NCI-H187 treated with DMSO at 0.1 percent for 48 hours (cell line): ENCODE results near the gene OR52A5.
"Not testable (repeated sequence)": the region's sequence is repeated elsewhere in the genome, so short reads cannot be mapped to it uniquely, and the experiment has no call there.

Experiments used
- DNase-seq: peaks from one replicate; lab custom pipeline; 2025; lab: John Stamatoyannopoulos, UW

Gene OR52A5

DNA sequence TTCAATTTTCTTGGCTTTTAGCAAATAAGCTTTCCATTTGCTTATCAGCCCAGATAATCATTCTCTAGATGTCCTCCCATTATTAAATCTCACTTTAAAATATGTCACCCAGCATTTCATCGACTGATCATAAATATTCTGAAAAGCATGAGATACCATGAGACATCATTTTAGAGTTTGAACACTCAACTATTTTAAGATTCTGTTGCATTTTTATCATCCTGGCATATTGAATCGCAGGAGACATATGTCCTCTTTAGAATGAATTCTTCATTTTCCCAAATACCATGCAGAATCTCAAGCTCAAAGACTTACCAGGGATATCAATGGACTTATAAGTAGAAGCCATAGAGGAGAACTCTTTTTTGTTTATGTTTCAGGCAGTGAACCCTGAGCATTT is at the start of gene OR52A5:
OR52A5 (minus strand) TSS at position 361 of the 400 bp plus-strand sequence. CDS start 5,714 bp downstream, outside the sequence.
- no peak for DNase-seq

DNA sequence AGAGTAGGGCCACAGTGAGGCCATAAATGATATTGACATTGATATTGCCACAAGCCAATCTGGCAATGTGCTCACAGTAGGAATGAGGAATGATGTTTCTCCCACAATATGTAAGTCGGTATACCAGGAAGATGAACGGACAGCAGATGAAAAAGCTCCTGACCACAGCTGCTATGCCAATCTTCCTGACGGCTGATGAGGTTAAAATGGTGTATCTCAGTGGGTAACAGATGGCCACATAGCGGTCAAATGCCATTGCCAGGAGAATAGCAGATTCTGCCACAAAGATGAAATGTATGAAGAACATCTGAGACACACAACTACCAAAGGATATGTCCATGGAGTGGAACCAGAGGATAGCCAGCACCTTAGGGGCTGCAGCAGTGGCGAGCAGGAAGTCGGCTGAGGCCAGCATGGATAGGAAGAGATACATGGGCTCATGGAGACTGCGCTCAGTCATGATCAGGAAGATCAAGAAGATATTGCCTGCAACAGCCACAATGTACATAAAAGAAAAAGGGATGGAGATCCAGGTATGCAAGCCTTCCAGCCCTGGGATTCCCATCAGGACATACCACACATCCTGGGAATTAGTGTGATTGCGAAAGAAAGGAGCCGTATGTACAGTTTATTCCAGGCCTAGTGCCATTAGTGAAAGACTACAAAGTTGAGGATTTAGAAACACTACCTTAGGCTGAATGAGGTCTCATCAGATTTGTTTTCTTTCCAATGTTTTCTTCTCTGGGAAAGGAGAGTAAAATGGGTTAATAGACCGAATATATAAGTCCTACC is 40.1 kb upstream of the OR52A5 start:
- DNase-seq: no peak

DNA sequence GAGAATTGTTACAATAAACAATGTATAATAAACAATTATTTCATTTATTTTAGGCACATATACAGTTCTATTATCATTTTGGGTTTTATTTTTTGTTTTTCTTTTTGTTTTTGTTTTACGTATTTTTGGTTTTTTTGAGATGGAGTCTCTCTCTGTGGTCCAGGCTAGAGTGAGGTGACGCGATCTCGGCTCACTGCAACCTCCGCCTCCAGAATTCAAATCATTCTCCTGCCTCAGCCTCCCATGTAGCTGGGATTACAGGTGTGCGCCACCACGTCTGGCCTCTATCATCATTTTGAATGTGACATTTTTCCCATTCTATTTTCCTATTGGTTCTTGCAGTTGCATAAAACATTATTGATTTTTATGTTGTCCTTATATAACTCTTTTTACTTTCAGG is 36.8 kb upstream of the OR52A5 start:
- no peak for DNase-seq

DNA sequence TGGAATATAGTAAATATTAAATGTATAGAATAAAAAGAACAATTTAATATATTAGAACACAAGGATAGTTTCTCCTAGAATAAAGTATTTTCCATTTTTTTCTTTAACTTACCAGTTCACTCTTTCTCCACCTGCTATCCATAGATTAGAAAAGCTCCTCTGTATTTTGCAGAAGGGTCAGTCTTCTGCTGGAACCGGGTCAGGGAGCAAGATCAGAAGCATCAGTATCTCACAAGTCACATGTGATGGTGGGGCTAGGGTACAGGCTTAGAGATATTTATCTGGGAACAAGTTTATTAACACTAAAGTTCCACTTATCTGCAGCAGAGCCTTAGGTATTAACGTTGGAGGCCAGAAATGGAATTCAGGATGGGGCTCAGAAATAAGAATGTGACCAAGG is 33.7 kb upstream of the OR52A5 start:
- DNase-seq: no peak

DNA sequence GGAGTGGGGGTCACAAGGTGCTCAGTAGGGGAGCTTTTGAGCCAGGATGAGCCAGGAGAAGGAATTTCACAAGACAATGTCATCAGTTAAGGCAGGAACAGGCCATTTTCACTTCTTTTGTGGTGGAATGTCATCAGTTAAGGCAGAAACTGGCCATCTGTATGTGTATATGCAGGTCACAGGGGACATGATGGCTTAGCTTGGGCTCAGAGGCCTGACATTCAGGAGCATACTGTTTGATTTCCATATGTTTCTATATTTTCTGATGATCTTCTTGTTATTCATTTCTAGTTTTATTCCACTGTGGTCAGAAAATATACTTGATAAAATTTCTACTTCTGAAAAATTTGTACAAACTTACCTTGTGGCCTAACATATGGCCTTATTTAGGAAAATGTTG is 27.7 kb upstream of the OR52A5 start:
- not testable (repeated sequence) for DNase-seq

DNA sequence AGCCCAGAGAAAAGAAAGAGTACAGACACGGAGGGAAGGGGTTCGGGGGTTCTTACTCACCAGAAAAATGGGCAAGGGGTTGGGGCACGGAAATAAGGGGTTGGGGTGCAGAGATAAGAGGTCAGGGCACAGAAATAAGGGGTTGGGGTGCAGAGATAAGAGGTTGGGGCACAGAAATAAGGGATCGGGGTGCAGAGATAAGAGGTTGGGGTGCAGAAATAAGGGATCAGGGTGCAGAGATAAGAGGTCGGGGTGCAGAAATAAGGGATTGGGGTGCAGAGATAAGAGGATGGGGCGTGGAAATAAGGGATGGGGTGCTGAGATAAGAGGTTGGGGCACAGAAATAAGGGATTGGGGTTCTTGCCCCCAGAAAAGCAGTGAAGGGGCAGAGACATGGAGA is 26.7 kb upstream of the OR52A5 start:
- DNase-seq: not testable (repeated sequence)

DNA sequence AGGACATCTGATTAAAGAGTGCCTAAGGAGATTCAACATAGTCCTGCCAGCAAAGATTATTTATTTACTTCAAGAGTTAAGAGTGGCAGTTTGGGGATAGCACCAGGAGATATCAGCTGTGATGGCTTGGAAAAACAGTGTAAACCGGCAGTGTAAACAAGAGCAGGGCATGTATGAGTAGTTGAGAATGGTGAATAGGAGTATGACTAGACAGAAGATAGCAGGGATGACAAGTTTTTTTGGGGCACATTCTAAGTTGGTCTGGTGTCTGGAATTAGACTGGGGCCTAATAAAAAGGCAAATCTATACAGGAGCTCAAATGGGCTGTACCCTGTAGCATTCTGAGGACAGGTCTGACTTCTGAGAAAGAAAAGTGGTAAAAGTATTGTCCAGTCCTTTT is 22.9 kb upstream of the OR52A5 start:
- DNase-seq: not testable (repeated sequence)

DNA sequence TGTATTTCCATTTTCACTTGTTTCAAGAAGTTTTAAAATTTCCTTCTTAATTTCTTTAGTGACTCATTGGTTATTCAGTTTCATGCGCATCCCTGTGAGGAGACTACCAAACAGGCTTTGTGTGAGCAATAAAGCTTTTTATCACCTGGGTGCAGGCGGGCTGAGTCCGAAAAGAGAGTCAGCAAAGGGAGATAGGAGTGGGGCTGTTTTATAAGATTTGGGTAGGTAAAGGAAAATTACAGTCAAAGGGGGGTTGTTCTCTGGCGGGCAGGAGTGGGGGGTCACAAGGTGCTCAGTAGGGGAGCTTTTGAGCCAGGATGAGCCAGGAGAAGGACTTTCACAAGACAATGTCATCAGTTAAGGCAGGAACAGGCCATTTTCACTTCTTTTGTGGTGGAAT is 22.1 kb upstream of the OR52A5 start:
- not testable (repeated sequence) for DNase-seq

DNA sequence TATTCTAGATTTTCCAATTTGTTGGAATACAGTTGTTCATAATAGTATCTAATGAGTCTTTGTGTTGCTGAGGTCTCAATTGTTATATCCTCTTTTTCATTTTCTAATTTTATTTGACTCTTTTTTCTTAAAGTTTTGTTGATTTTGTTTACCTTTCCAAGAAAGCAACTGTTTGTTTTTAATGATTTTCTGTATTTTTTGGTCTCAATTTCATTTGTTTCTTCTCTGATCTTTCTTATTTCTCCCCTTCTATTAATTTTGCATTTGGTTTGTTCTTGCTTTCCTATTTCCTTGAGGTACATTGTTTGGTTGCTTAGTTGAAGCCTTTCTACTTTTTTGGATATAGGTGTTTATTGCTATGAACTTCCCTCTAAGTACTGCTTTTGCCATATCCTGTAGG is 21.6 kb upstream of the OR52A5 start:
- no peak for DNase-seq

DNA sequence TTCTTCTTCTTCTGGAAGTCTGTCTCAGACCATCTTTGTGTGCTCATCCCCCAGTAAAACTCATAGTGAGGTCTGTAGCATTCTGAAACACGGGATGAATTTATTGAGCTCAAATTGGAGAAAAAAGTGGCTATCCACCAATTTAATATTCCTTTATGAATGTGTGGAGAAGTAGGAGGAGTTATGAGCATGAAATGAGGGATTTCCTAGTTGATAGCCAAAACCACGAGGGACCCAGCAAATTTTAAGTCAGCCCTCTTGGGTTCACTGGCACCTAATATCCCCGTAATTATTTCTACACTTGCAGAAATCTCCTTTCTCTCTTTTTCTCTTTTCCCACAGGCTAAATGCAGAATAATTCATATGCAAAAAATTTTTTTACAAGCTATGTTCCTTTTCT is 16.5 kb upstream of the OR52A5 start, which contains the start of gene OR52A1:
OR52A1 (minus strand) TSS at position 101 of the 400 bp plus-strand sequence. CDS start 2,388 bp downstream, outside the sequence.
- no peak for DNase-seq

DNA sequence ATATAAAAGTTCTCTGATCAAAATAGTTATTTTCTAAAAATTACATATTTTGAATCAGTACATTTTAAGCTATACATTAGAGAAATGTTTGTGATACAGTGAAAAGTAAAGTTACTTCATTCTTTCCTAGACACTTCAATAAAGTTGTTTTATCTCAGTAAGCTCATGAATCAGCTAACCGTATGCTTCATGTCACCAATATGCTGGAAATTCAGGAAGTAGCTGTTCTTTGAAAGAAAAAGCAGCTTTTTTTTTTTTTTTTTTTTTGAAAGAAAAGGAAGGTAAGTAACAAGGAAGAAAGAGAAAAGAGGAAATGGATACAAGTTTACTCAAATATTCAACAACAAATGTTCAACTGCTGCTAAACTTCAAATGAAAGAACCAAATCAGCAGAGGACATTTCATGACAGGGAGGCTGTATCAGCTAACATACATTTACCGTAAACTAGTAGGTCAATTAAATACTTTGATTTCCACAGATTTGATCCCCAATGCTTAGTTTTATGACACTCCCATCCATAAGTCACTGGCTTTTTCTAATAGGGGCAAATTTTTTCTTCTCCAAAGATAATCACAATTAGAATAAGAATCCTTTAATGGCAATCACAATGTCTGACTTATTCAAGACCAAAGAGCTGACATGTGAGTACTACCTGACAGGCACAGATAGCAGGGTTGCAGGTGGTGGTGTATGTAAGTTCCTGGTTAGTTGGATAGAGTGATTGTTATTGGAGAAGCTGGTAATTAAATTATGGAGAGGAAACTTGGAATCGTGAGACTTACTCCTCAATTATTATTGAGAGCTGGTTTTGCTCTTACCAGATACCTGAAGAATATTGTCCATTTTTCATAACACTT is 15.6 kb upstream of the OR52A5 start:
- DNase-seq: no peak

DNA sequence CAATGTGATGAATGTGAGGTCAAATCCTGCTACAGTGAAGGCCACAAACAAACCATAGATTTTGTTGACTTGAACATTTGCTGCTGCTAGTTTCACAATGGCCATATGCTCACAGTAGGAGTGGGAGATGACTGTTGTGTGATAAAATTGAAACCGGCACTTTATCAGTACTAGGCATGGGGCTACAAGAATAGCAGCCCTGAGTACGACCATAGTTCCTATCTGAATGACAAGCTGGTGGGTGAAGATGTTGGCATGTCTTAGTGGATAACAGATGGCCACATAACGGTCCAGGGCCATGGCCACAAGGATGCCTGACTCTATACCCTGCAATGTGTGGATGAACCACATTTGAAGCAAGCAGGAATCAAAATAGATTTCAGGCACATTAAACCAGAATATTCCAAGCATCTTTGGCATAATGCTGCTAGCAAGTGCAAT is 13.6 kb upstream of the OR52A5 start:
- DNase-seq: no peak

DNA sequence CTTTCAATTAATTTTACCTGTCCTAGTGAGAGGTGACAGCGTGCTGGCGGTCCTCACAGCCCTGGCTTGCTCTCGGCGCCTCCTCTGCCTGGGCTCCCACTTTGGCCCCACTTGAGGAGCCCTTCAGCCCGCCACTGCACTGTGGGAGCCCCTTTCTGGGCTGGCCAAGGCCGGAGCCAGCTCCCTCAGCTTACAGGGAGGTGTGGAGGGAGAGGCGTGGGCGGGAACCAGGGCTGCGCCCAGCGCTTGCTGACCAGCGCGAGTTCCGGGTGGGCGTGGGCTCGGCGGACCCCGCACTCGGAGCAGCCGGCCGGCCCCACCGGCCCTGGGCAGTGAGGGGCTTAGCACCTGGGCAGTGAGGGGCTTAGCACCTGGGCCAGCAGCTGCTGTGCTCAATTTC is 6.0 kb upstream of the OR52A5 start:
- not testable (repeated sequence) for DNase-seq

DNA sequence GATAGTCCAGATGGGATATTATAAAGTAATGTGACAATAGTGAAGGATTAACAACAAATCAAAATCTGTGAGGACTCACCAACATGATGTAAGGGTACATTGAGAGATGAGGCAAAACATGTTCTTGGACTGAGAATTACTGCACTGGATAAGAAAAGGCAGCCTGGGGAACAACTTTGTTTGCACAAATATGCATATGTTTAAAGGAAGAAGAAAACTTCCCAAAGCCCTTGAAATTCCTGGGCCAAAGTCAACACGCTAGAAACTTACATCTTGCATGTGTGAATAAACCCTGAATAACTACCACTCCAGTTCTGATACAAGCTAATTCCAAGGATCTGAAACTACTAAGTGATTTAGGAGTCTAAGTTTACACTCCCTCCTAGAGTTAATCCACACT is 1.1 kb downstream of the OR52A5 start:
- DNase-seq: no peak

DNA sequence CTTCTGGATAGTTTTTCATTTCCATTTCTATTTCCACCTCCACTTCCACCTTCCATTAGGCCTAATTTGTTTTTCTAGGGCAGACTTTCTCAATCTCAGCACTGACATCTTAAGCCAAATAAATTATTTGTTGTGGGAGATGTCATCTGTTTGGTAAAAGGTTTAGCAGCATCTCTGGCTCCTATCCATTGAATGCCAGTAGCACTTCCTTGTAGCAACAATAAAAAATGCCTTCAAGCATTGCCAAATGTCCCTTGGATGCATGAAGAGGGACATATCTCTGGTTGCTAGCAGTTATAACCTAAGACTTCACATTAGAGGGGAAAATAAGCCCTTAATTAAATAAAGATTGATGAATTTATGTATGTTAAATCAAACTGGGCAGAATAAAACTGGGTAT is 1.9 kb downstream of the OR52A5 start:
- no peak for DNase-seq

DNA sequence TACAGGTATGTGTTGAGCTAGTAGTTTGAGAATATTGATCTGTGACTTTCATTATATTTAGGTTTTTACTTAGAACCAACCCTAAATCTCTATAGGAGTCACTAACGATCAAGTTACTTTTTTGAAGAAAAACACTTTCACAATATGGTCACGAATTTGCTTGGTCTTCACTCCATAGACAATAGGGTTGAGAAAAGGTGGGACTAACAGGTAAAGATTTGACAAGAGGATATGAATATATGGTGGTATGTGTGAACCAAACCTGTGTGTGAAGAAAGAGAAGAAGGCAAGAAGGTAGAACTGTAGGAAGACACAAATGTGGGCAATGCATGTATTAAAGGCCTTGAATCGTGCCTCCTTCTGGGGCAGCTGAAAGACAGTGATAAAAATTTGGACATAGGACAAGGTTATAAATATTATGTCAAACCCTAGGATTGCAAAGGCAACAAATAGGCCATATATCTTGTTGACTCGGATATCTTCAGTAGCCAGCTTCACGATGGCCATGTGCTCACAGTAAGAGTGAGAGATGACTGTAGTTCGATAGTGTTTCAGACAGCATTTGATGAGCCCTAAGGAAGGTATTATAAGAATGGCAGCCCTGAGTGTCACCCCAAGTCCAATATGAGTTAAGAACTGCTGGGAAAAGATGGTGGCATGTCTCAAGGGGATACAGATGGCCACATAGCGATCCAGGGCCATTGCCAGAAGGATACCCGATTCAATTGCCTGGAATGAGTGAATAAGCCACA is 6.4 kb downstream of the OR52A5 start:
- DNase-seq: no peak

DNA sequence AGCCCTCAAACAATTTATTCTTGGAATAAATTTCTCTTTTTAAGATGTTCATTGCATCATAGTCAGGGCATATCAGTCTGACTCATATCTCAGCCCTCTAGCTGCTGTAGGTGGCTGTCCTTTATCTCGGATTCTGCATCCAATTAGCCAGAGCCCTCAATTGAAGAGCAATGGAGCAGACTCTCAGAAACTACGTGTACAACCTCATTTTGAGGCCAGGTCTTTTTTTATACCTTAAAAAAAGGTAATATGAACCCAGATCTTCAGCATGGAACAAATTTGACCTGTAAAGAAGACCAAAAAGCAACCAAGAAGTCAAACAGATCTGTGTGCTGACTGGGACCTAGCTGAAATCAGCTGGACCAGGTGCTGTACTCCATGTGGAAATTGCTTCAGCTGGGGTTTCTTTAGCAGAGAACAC is 8.7 kb downstream of the OR52A5 start:
- no peak for DNase-seq

DNA sequence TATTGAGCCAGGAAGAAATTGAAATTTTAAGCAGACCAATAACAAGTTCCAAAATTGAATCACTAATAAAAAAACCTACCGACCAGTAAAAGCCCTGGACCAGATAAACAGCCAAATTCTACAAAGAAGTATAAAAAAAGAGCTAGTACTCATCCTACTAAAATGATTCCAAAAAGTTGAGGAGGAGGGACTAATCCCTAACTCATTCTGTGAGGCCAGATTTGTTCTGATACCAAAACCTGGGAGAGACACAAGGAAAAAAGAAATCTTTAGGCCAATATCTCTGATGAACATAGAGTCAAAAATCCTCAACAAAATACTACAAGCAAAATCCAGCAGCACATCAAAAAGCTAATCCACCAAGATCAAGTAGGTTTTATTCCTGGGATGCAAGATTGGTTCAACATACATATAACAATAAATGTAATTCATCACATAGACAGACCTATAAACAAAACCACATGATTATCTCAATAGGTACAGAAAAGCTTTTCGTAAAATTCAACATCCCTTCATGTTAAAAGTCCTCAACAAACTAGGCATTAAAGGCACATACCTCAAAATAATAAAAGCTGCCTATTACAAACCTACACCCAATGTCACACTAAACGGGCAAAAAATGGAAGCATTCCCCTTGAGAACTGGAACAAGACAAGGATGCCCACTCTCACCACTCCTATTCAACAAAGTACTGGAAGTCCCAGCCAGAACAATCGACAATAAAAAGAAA is 13.1 kb downstream of the OR52A5 start:
- DNase-seq: no peak

DNA sequence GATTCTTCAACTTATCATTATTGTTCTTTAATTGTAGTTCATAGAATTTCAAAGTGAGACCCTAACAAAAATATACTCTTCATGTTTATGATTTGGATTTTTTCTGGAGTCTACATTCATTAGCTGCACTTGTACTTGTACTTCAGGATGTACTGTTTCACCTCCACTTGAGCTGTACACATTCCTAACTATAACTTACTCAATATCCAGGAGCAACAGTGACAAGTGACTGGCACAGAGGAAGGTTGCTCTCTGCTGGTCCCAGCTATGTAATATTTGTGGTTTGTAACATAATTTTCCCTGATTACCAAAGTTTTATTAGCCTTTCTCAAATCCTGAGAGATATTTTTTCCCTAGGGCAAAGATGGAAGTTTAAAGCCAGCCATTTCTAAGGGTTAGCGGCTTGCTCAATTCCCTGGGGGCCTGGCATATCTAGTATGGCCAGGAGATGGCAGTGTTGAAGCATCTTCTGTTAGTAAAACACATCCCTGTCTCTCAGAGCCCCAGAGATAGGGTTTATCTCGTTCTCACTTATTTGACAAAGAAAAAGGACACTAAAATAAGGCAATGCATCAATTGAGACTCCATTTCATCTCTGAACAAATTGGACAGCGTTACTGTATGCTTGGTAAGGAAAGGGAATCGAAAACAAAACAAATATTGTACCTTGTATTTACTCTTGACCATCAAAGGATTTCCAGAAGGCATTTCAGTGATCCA is 14.2 kb downstream of the OR52A5 start:
- DNase-seq: no peak

DNA sequence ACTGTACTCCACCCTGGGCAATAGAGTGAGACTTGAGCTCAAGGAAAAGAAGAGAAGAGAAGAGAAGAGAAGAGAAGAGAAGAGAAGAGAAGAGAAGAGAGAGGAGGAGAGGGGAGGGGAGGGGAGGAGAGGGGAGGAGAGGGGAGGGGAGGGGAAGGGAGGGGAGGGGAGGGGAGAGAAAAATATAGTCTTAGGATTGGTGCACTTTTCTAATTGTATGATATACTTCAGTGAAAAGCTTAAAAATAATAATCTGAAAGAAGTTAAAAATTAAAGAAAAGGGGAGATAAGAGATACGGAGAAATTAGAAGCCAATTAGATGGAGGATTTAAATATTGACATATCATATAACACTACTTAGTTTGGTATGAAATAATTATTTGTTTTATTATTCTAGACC is 19.3 kb downstream of the OR52A5 start:
- DNase-seq: no peak

DNA sequence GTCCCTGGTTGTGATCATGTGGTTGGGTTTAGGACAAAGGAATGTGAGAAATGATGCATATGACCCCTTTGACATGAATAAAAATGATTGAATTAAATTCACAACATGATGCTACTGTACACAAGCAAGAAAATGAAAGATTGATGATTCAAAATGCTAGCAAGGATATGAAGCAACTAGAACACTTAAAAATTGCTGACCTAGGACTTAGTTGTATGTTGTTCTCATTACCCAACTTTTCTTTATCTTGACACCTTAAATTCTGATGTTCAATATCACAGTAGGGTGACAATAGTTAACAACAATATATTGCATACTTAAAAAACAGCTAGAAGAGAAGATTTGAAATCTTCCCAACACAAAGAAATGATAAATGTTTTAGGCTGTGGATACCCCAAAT is 20.6 kb downstream of the OR52A5 start:
- no peak for DNase-seq
